HCT116 (cell line): ENCODE measurements around the gene ZNF507.

Experiments used
- ATF3 ChIP-seq: IDR thresholded peaks from 2 replicates; pipeline ENCODE4 v1.6.1; 2012
- CTCF ChIP-seq, 3 experiments: fragments of 200-600 bp in 1 of 3; sonication (generic) in 1 of 3; IDR thresholded peaks in 2 of 3; conservative IDR thresholded peaks in 1 of 3; 2 replicates each; pipeline ENCODE4 v1.5.1; 2012 to 2017; ENCODE audit warnings: low read depth in 2 of 3, low read length in 2 of 3, antibody characterized with exemption in 1 of 3, borderline replicate concordance in 1 of 3, control low read depth in 1 of 3, mild to moderate bottlenecking in 1 of 3, mixed read lengths in 1 of 3, mixed run types in 1 of 3, moderate library complexity in 1 of 3; ENCODE audit not compliant: insufficient read depth in 1 of 3
- EGR1 ChIP-seq: IDR thresholded peaks from 2 replicates; pipeline ENCODE4 v1.6.1; 2012; ENCODE audit warnings: low read depth
- EZH2 ChIP-seq: fragments of 200-600 bp; sonication (generic); IDR thresholded peaks from 2 replicates; pipeline ENCODE4 v1.6.1; 2017; ENCODE audit warnings: antibody characterized with exemption, mixed run types
- EZH2phosphoT487 ChIP-seq: fragments of 200-600 bp; IDR thresholded peaks from 2 replicates; pipeline ENCODE4 v1.6.1; 2018; ENCODE audit warnings: antibody characterized with exemption, borderline replicate concordance
- MAX ChIP-seq: IDR thresholded peaks from 2 replicates; pipeline ENCODE4 v1.6.1; 2012
- POLR2A ChIP-seq: IDR thresholded peaks from 2 replicates; pipeline ENCODE4 v1.7.0; 2011; ENCODE audit warnings: borderline replicate concordance; ENCODE audit not compliant: insufficient read depth, insufficient read length; ENCODE audit errors: extremely low read depth
- REST ChIP-seq: IDR thresholded peaks from 2 replicates; pipeline ENCODE4 v1.6.1; 2012; ENCODE audit warnings: low read depth
- SIN3A ChIP-seq: IDR thresholded peaks from 2 replicates; pipeline ENCODE4 v1.6.1; 2012; ENCODE audit warnings: low read depth
- SP1 ChIP-seq: IDR thresholded peaks from 2 replicates; pipeline ENCODE4 v1.6.1; 2012; ENCODE audit warnings: low read depth
- SRF ChIP-seq: IDR thresholded peaks from 2 replicates; pipeline ENCODE4 v1.6.1; 2012; ENCODE audit warnings: low read depth
- ZNF274 ChIP-seq: fragments of 200-500 bp; sonication (Bioruptor generic); IDR thresholded peaks from 2 replicates; pipeline ENCODE4 v1.6.1; 2014; ENCODE audit warnings: mild to moderate bottlenecking, low read depth, low read length, inconsistent platforms

GRCh38 chr19:32302778-32303177, 42.6 kb upstream of the ZNF507 start:
- TF ChIP-seq CTCF (IDR thresholded peaks at IDR 0.05 in 2 of 3, conservative IDR thresholded peaks at IDR 0.05 in 1 of 3; ENCODE audit: borderline replicate concordance in 1 of 3, insufficient read depth in 1 of 3, low read depth in 2 of 3, low read length in 2 of 3) (no peak), EZH2phosphoT487 (no peak), EZH2 (no peak), ZNF274 (no peak), MAX (no peak), POLR2A (no peak), REST (no peak), SRF (no peak), EGR1 (no peak), SIN3A (no peak), ATF3 (no peak), SP1 (no peak)
